Right forelimb (tissue), 1 donor: ENCODE measurements around the gene XRCC1.
"Not testable (repeated sequence)": the region's sequence is repeated elsewhere in the genome, so short reads cannot be mapped to it uniquely, and the experiment has no call there.

Source experiments
- DNase-seq: peaks from one replicate; pipeline ENCODE4 v3.0.0-alpha.2; 2018

XRCC1 gene

GRCh38 chr19:43541920-43542650 lies 33.2 kb downstream of the XRCC1 start:
- DNase-seq, result no peak

GRCh38 chr19:43540381-43540780 lies 34.9 kb downstream of the XRCC1 start:
- no peak for DNase-seq

- no peak for DNase-seq
These were observed 36.4 kb downstream of the XRCC1 start for GRCh38 chr19:43538922-43539321.

- peak; percentile 82 for DNase-seq
These were observed 40.2 kb downstream of the XRCC1 start for GRCh38 chr19:43534816-43535761.

- DNase-seq, result no peak
These were observed 41.0 kb downstream of the XRCC1 start for GRCh38 chr19:43534305-43534815.

GRCh38 chr19:43533546-43534304 lies 41.6 kb downstream of the XRCC1 start:
- peak; percentile 97 for DNase-seq

- peak; percentile 98 for DNase-seq
These were observed 42.3 kb downstream of the XRCC1 start, which contains the start of gene ZNF575 for GRCh38 chr19:43532962-43533545. Gene ZNF575 (plus strand): TSS chr19:43533188. CDS start chr19:43534423, 1,235 bp downstream.

GRCh38 chr19:43532571-43532961 lies 42.8 kb downstream of the XRCC1 start:
- DNase-seq, result no peak

- DNase-seq, result no peak
These were observed 47.3 kb downstream of the XRCC1 start for GRCh38 chr19:43527860-43528622.

- DNase-seq, result peak; percentile 88
These were observed 48.2 kb downstream of the XRCC1 start, which contains the start of gene ETHE1 for GRCh38 chr19:43526884-43527859. Gene ETHE1 (minus strand): TSS chr19:43527201. CDS start chr19:43527177, 24 bp downstream.

GRCh38 chr19:43525836-43526771 lies 49.2 kb downstream of the XRCC1 start:
- no peak for DNase-seq

- DNase-seq, result peak; percentile 50
These were observed 50.1 kb downstream of the XRCC1 start for GRCh38 chr19:43524922-43525835.

GRCh38 chr19:43523696-43524095 lies 51.6 kb downstream of the XRCC1 start:
- DNase-seq, result not testable (repeated sequence)

- no peak for DNase-seq
These were observed 52.4 kb downstream of the XRCC1 start for GRCh38 chr19:43522929-43523328.

- peak; percentile 89 for DNase-seq
These were observed 55.8 kb downstream of the XRCC1 start for GRCh38 chr19:43519436-43520088.

- DNase-seq, result no peak
These were observed 57.3 kb downstream of the XRCC1 start for GRCh38 chr19:43518051-43518450.

GRCh38 chr19:43512399-43512798 lies 62.9 kb downstream of the XRCC1 start:
- not testable (repeated sequence) for DNase-seq
